Smooth muscle cell (in vitro differentiated cells): ENCODE results near the gene MGAT1. TPM values are rescaled to one million over a fixed set of nuclear protein-coding genes. Genes with fewer than 3 reads are reported as not detected.
"Not testable (repeated sequence)": the region's sequence is repeated elsewhere in the genome, so short reads cannot be mapped to it uniquely, and the experiment has no call there.

Experiments used
- DNase-seq: peaks from one replicate; lab custom pipeline; 2025; ENCODE audit not compliant: unreplicated experiment; lab: John Stamatoyannopoulos, UW
- H2AFZ ChIP-seq: fragments of 200-600 bp; sonication (generic); 2 replicates; pipeline ENCODE4 v1.6.0; 2016; ENCODE audit warnings: antibody characterized with exemption, low read depth, mild to moderate bottlenecking
- H3F3A ChIP-seq: fragments of 200-600 bp; sonication (generic); 2 replicates; pipeline ENCODE4 v1.6.0; 2017; ENCODE audit warnings: antibody characterized with exemption, low read depth
- H3K27ac ChIP-seq: fragments of 200-600 bp; sonication (generic); 2 replicates; pipeline ENCODE4 v1.5.1; 2016; ENCODE audit warnings: low read depth, mild to moderate bottlenecking
- H3K27me3 ChIP-seq: fragments of 200-600 bp; sonication (generic); 2 replicates; pipeline ENCODE4 v1.6.1; 2016; ENCODE audit warnings: low read depth, mild to moderate bottlenecking
- H3K36me3 ChIP-seq: fragments of 200-600 bp; sonication (generic); 2 replicates; pipeline ENCODE4 v1.5.1; 2016; ENCODE audit warnings: low read depth
- H3K4me1 ChIP-seq: fragments of 200-600 bp; sonication (generic); 2 replicates; pipeline ENCODE4 v1.5.1; 2016; ENCODE audit warnings: low read depth
- H3K4me2 ChIP-seq: fragments of 200-600 bp; sonication (generic); 2 replicates; pipeline ENCODE4 v1.6.0; 2016; ENCODE audit warnings: mild to moderate bottlenecking
- H3K4me3 ChIP-seq: fragments of 200-600 bp; sonication (generic); 2 replicates; pipeline ENCODE4 v1.5.1; 2016; ENCODE audit warnings: mild to moderate bottlenecking
- H3K79me2 ChIP-seq: fragments of 200-600 bp; sonication (generic); 2 replicates; pipeline ENCODE4 v1.6.0; 2016; ENCODE audit warnings: low read depth, mild to moderate bottlenecking
- H3K9ac ChIP-seq: fragments of 200-600 bp; sonication (generic); 2 replicates; pipeline ENCODE4 v1.6.0; 2016; ENCODE audit warnings: low read depth
- H3K9me3 ChIP-seq: fragments of 200-600 bp; sonication (generic); replicated peaks from 2 replicates; pipeline ENCODE4 v1.5.1; 2016; ENCODE audit warnings: low read depth
- H4K20me1 ChIP-seq: fragments of 200-600 bp; sonication (generic); 2 replicates; pipeline ENCODE4 v1.6.0; 2016; ENCODE audit warnings: low read depth
- CTCF ChIP-seq: fragments of 200-600 bp; sonication (generic); IDR thresholded peaks from 2 replicates; pipeline ENCODE4 v1.5.1; 2017; ENCODE audit warnings: borderline replicate concordance, mild to moderate bottlenecking, antibody characterized with exemption; ENCODE audit not compliant: insufficient read depth, poor library complexity, severe bottlenecking
- WGBS: methylation state at CpG from one replicate; pipeline ENCODE4 v1.1.7; 2016; ENCODE audit warnings: low lambda C conversion rate; 5-methylcytosine and 5-hydroxymethylcytosine counted together
- polyA plus RNA-seq: library from polyadenylated mRNA; unstranded; fragments of >200 nt; fragmentation: Nextera tagmentation; extraction: Ambion mirVana; gene quantifications from 2 replicates; pipeline ENCODE4 v1.2.1, GENCODE V29; 2016
- total RNA-seq: library from RNA; depleted of rRNA; stranded (reverse); fragments of >200 nt; gene quantifications from 2 replicates; pipeline ENCODE4 v1.2.3, GENCODE V29; 2014

The MGAT1 gene
- total and polyA plus RNA-seq, 2 experiments from 2014 or later: 128 to 161 TPM

DNA sequence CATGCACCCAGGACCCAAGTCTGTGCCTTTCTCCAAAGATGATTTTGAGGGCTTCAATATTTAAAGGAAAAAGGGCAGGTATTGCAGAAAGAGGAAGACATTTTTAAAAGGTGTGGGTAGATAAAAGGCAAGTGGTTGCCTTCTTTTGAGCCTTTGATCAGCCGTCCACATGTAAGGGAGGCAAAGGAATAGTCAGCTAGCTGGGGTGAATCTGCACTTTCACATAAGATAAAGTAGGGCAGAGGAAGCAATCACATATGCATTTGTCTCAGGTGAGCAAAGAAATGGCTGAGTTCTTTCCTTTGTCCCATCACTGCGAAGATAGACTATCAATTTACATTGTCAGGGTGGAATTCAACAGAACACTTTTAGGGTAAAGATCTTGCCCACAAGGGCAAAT lies 19.9 kb downstream of the MGAT1 start:
- Histone ChIP-seq H3K9me3 (no peaks in the 10 kb centered on the region), H3F3A (peaks cover 28% of the 10 kb centered on the region), H3K9ac (no peak overlapping the region), H3K4me1 (peaks cover 33% of the 10 kb centered on the region), H3K79me2 (no peaks in the 10 kb centered on the region), H4K20me1 (peaks cover 33% of the 10 kb centered on the region), H3K4me3 (no peak overlapping the region), H3K36me3 (no peaks in the 10 kb centered on the region), H3K27me3 (no peaks in the 10 kb centered on the region), H3K27ac (no peak overlapping the region), H3K4me2 (no peak overlapping the region), H2AFZ (no peak overlapping the region)
- no peak for TF ChIP-seq CTCF
- no peak for DNase-seq
- 93% methylated on average over 2 of the region's 2 CpGs for WGBS

- not testable (repeated sequence) for DNase-seq, H3K79me2 ChIP-seq, H3K9ac ChIP-seq, H3K36me3 ChIP-seq, H2AFZ ChIP-seq, H3K9me3 ChIP-seq, H3K27me3 ChIP-seq, H3K4me3 ChIP-seq, H3K27ac ChIP-seq, H3K4me2 ChIP-seq
- Histone ChIP-seq H3F3A (peaks cover 23% of the 10 kb centered on the region), H4K20me1 (peaks cover 24% of the 10 kb centered on the region), H3K4me1 (peaks cover 26% of the 10 kb centered on the region)
- WGBS: 88% methylated on average over 14 of the region's 14 CpGs
These were observed 20.7 kb downstream of the MGAT1 start for GRCh38 chr5:180781900-180782326.

DNA sequence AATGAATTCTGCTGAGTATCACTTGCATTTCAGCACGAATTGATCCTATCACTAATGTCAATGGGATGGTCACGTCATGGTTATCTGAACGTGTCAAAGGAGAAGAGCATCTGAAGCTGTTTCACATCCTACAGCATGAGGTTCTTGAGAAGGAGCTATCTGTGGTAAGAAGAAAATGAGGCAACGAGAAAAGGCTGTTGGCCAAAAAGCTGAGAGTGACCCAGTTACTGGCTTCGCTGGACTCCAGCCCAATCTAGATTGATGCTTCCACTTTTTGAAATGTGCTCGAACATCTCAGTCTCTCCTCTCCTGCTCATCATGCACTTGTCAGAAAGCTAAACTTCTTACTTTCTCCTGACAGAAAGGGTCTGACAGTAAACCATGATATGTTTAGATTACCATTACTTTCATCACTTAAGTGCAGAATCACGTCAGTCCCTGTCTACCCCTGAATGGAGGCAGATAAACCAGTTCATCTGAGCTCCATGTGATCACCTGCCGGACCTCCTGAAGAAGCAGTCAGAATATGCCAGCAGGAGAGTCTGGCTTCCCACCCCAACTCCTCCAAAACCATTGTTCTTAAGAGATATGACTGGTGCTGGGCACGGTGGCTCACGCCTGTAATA lies 22.5 kb downstream of the MGAT1 start:
- no peaks in the 10 kb centered on the region for H3K36me3 ChIP-seq
- no peak overlapping the region for H3K4me2 ChIP-seq
- no peak overlapping the region for H3K27ac ChIP-seq
- no peak overlapping the region for H2AFZ ChIP-seq
- 86% methylated on average over 10 of the region's 10 CpGs for WGBS
- TF ChIP-seq CTCF: no peak
- peaks cover 6% of the 10 kb centered on the region for H3F3A ChIP-seq
- H4K20me1 ChIP-seq: peaks cover 6% of the 10 kb centered on the region
- DNase-seq: no peak
- H3K4me3 ChIP-seq: no peak overlapping the region
- H3K27me3 ChIP-seq: no peaks in the 10 kb centered on the region
- no peaks in the 10 kb centered on the region for H3K9me3 ChIP-seq
- H3K9ac ChIP-seq: no peak overlapping the region
- peaks cover 8% of the 10 kb centered on the region for H3K4me1 ChIP-seq
- H3K79me2 ChIP-seq: no peaks in the 10 kb centered on the region

- H3K9me3 ChIP-seq: no peaks in the 10 kb centered on the region
- no peak overlapping the region for H3K4me2 ChIP-seq
- no peak overlapping the region for H2AFZ ChIP-seq
- no peaks in the 10 kb centered on the region for H3K79me2 ChIP-seq
- 100% methylated on average over 1 of the region's 1 CpG for WGBS
- no peaks in the 10 kb centered on the region for H3K4me1 ChIP-seq
- H3K4me3 ChIP-seq: no peak overlapping the region
- H3K27me3 ChIP-seq: no peaks in the 10 kb centered on the region
- H3F3A ChIP-seq: no peaks in the 10 kb centered on the region
- no peak overlapping the region for H3K9ac ChIP-seq
- no peak for TF ChIP-seq CTCF
- DNase-seq: no peak
- H3K27ac ChIP-seq: no peak overlapping the region
- H3K36me3 ChIP-seq: no peaks in the 10 kb centered on the region
- no peaks in the 10 kb centered on the region for H4K20me1 ChIP-seq
These were observed 25.1 kb downstream of the MGAT1 start for GRCh38 chr5:180777475-180777874.
